HG02981 (cell line): ENCODE data around the gene CD300LB.

Experiments used
- ATAC-seq: cut with Tn5 transposase; IDR thresholded peaks from one replicate; pipeline ENCODE4 v1.9.1; 2021; ENCODE audit warnings: mild to moderate bottlenecking, moderate library complexity; ENCODE audit not compliant: unreplicated experiment

CD300LB gene

GRCh38 chr17:74550602-74551001 is 19.3 kb upstream of the CD300LB start:
- ATAC-seq: no peak

- ATAC-seq: no peak
Observed at GRCh38 chr17:74549343-74549742, 18.1 kb upstream of the CD300LB start.

- no peak for ATAC-seq
Observed at GRCh38 chr17:74547736-74548135, 16.5 kb upstream of the CD300LB start.

GRCh38 chr17:74547264-74547663 is 16.0 kb upstream of the CD300LB start:
- ATAC-seq: no peak

- no peak for ATAC-seq
Observed at GRCh38 chr17:74546586-74546985, 15.3 kb upstream of the CD300LB start.

GRCh38 chr17:74545843-74546230 is 14.6 kb upstream of the CD300LB start, which contains the start of gene CD300C:
CD300C (minus strand) TSS chr17:74546115; CDS start chr17:74545782, 333 bp downstream.
- no peak for ATAC-seq

- ATAC-seq: no peak
Observed at GRCh38 chr17:74544991-74545842, 13.9 kb upstream of the CD300LB start.

GRCh38 chr17:74543891-74544760 is 12.9 kb upstream of the CD300LB start:
- no peak for ATAC-seq

DNA sequence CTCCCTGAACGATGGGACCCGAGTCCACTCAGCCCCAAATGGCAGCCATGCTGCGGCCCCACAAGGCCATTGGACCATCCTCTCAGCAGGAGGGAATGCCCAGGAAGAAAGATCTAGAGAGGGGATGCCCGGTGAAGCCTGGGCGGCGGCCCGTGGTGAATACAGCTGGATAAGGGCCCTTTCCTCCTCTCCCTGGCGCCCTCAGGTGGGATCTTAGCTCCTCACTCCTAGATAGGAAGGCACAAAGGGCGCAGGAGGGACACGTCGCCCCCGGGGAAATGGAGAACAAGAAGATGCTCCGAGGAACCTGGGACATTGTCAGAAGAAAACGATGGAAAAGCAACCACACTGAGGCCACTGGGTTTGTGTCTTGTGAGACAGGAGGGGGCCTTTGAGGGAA is 12.1 kb upstream of the CD300LB start:
- no peak for ATAC-seq

- ATAC-seq: no peak
Observed at GRCh38 chr17:74542727-74543383, 11.6 kb upstream of the CD300LB start.

GRCh38 chr17:74542166-74542565 is 10.9 kb upstream of the CD300LB start:
- no peak for ATAC-seq

DNA sequence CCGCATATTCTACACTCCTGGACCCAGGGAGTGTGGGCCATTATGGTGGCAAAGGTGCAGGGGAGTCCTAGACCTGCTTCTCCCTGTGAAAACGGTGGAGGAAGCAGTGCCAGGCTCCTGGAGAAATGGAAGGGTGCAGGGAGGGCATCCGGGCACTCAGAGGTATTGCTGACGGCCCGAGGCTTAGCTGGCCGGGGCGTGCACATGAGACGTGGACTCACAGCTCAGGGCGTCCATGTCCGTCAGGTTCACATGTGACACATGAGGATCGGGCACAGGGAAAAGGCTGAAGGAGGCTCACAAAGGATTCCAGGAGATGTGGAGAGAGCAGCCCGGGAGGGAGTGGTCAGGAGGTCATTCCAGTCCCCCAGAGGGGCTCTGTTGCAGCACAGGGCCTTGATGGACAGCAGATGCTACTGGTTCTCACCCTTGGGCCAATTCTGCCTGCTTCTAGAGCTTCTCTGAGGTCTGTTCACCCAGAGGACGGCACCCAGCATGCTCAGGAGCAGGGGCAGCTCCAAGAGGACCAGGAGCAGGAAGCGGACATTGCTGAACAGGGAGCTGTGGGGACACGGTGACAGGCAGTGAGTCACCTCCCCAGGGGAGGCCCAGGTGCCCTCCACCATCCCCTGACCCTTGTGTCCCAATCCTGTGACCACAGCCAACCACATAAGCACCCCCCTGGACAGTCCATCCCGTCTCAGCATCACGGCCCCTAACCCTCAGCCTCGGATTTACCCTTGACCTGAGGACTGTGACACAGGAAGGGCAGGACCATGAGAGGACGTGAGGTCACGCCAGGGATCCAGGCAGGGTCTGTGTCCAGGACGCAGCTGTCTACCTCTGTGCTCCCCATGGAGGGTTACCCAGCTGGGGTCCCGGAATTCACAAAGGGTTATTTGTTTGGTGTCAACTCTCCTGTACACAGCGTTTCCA is 10.2 kb upstream of the CD300LB start:
- ATAC-seq: no peak

GRCh38 chr17:74539281-74539820 is 8.1 kb upstream of the CD300LB start:
- ATAC-seq: no peak

- ATAC-seq: no peak
Observed at GRCh38 chr17:74536890-74537289, 5.6 kb upstream of the CD300LB start.

DNA sequence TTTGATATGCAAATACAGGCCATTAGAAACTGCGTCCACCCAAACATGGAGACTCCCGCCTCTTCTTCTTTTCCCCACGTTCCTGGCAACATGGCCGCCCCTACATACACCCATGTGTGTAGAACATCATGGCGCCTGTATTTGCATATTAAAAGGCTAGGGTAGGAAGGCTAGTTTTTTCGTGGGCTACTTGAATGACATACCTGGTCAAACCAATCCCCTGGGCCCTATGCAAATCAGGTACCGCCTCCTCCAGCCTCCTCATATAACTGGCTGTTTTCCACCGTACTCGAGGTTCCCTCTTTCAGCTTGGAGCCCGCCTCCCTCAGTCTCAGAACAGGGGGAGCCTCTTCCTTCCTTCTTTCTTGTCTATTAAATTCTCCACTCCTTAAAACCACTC is 840 bp upstream of the CD300LB start:
- no peak for ATAC-seq

GRCh38 chr17:74530831-74531150 is 484 bp downstream of the CD300LB start:
- ATAC-seq: no peak

- ATAC-seq: no peak
Observed at GRCh38 chr17:74529243-74529642, 2.0 kb downstream of the CD300LB start.

- peak; percentile 79 for ATAC-seq
Observed at GRCh38 chr17:74528491-74529199, 2.6 kb downstream of the CD300LB start.

- ATAC-seq: no peak
Observed at GRCh38 chr17:74527756-74528155, 3.5 kb downstream of the CD300LB start.
